Keratinocyte (primary cell): ENCODE results near the gene MIX23.

Experiments used
- CTCF ChIP-seq, 3 experiments: IDR thresholded peaks in 1 of 3; conservative IDR thresholded peaks in 1 of 3; optimal IDR thresholded peaks in 1 of 3; 2 replicates in 2 of 3; 3 replicates in 1 of 3; pipeline versions ENCODE3 to v1.5.1; 2011; ENCODE audit warnings: low read length in 3 of 3, mild to moderate bottlenecking in 3 of 3, moderate library complexity in 2 of 3, control low read depth in 1 of 3, inconsistent platforms in 1 of 3; ENCODE audit not compliant: insufficient read depth in 2 of 3; ENCODE audit errors: extremely low read depth in 1 of 3
- EZH2 ChIP-seq: IDR thresholded peaks from one replicate; pipeline ENCODE4 v1.6.1; 2012; ENCODE audit warnings: inconsistent platforms, mild to moderate bottlenecking, low read length, moderate library complexity

- TF ChIP-seq CTCF (optimal IDR thresholded peaks at IDR 0.05 in 1 of 3, IDR thresholded peaks at IDR 0.05 in 1 of 3, conservative IDR thresholded peaks at IDR 0.05 in 1 of 3; ENCODE audit: extremely low read depth in 1 of 3, insufficient read depth in 2 of 3, low read length in 3 of 3) (no peak), EZH2 (no peak)
These were observed 24.4 kb downstream of the MIX23 start for GRCh38 chr3:122358703-122359032.
